H9 (cell line): ENCODE measurements around the gene MSI2. TPM values are rescaled to one million over a fixed set of nuclear protein-coding genes. Genes with fewer than 3 reads are reported as not detected.

Experiments
- DNase-seq: peaks from one replicate; pipeline ENCODE4 v3.0.0-alpha.2; 2017
- H2AFZ ChIP-seq: one replicate; pipeline ENCODE4 v1.6.1; 2013; ENCODE audit warnings: mild to moderate bottlenecking, low read length, control low read depth, moderate library complexity
- H2AK5ac ChIP-seq: 2 replicates; pipeline ENCODE4 v1.6.1; 2013; ENCODE audit warnings: low read length, control low read depth, mixed read lengths; ENCODE audit not compliant: insufficient read length
- H2BK120ac ChIP-seq: one replicate; pipeline ENCODE4 v1.6.1; 2013; ENCODE audit warnings: low read depth, mild to moderate bottlenecking, low read length, control low read depth, inconsistent platforms; ENCODE audit not compliant: poor library complexity, severe bottlenecking
- H2BK12ac ChIP-seq: 2 replicates; pipeline ENCODE4 v1.6.1; 2013; ENCODE audit warnings: low read length, control low read depth, mixed read lengths, low read depth; ENCODE audit not compliant: insufficient read length
- H2BK15ac ChIP-seq: 2 replicates; pipeline ENCODE4 v1.6.1; 2013; ENCODE audit warnings: low read depth, low read length, control low read depth
- H2BK20ac ChIP-seq: one replicate; pipeline ENCODE4 v1.6.1; 2013; ENCODE audit warnings: low read depth, mild to moderate bottlenecking, low read length, control low read depth, inconsistent platforms; ENCODE audit not compliant: poor library complexity, severe bottlenecking
- H2BK5ac ChIP-seq: 2 replicates; pipeline ENCODE4 v1.6.1; 2013; ENCODE audit warnings: low read length, control low read depth, mixed read lengths; ENCODE audit not compliant: insufficient read length
- H3K14ac ChIP-seq: 2 replicates; pipeline ENCODE4 v1.6.1; 2013; ENCODE audit warnings: low read length, control low read depth; ENCODE audit not compliant: insufficient read depth
- H3K18ac ChIP-seq: 2 replicates; pipeline ENCODE4 v1.6.1; 2013; ENCODE audit warnings: low read depth, mild to moderate bottlenecking, mixed read lengths, low read length, control low read depth; ENCODE audit not compliant: insufficient read length
- H3K23ac ChIP-seq: 2 replicates; pipeline ENCODE4 v1.6.1; 2013; ENCODE audit warnings: low read length, control low read depth, mixed read lengths, low read depth; ENCODE audit not compliant: insufficient read length
- H3K23me2 ChIP-seq: 2 replicates; pipeline ENCODE4 v1.6.1; 2013; ENCODE audit warnings: low read depth, mild to moderate bottlenecking, mixed read lengths, low read length, control low read depth; ENCODE audit not compliant: insufficient read length, poor library complexity, severe bottlenecking
- H3K27ac ChIP-seq: 2 replicates; pipeline ENCODE4 v1.5.1; 2013; ENCODE audit warnings: low read length, control low read depth, mixed read lengths, low read depth; ENCODE audit not compliant: insufficient read length
- H3K27me3 ChIP-seq: 2 replicates; pipeline ENCODE4 v1.6.1; 2013; ENCODE audit warnings: low read length, control low read depth, inconsistent platforms; ENCODE audit not compliant: insufficient read depth
- H3K4ac ChIP-seq: 2 replicates; pipeline ENCODE4 v1.6.1; 2013; ENCODE audit warnings: low read depth, mild to moderate bottlenecking, control low read depth, inconsistent platforms, low read length, moderate library complexity
- H3K4me1 ChIP-seq: 2 replicates; pipeline ENCODE4 v1.6.1; 2013; ENCODE audit warnings: low read length, control low read depth, inconsistent platforms; ENCODE audit not compliant: insufficient read depth
- H3K4me2 ChIP-seq: 2 replicates; pipeline ENCODE4 v1.6.1; 2013; ENCODE audit warnings: low read length, control low read depth, mixed read lengths; ENCODE audit not compliant: insufficient read length, insufficient read depth
- H3K56ac ChIP-seq: 2 replicates; pipeline ENCODE4 v1.6.1; 2013; ENCODE audit warnings: low read depth, mild to moderate bottlenecking, mixed read lengths, low read length, control low read depth; ENCODE audit not compliant: insufficient read length
- H3K79me1 ChIP-seq: 2 replicates; pipeline ENCODE4 v1.6.1; 2013; ENCODE audit warnings: low read depth, mild to moderate bottlenecking, moderate library complexity, low read length, control low read depth, inconsistent platforms; ENCODE audit not compliant: insufficient read depth, poor library complexity, severe bottlenecking
- H3K79me2 ChIP-seq: 2 replicates; pipeline ENCODE4 v1.6.1; 2013; ENCODE audit warnings: low read length, control low read depth, inconsistent platforms; ENCODE audit not compliant: insufficient read depth
- H3K9ac ChIP-seq: 2 replicates; pipeline ENCODE4 v1.6.1; 2013; ENCODE audit warnings: low read length, control low read depth, mixed read lengths; ENCODE audit not compliant: insufficient read length; ENCODE audit errors: extremely low read depth
- H3K9me3 ChIP-seq: one replicate; pipeline ENCODE4 v1.6.1; 2013; ENCODE audit warnings: low read depth, low read length, inconsistent platforms; ENCODE audit not compliant: control insufficient read depth
- H3T11ph ChIP-seq: one replicate; pipeline ENCODE4 v1.6.1; 2013; ENCODE audit warnings: mild to moderate bottlenecking, low read length, control low read depth, inconsistent platforms
- H4K20me1 ChIP-seq: one replicate; pipeline ENCODE4 v1.6.1; 2013; ENCODE audit not compliant: control insufficient read depth, insufficient read length, insufficient read depth
- H4K5ac ChIP-seq: 2 replicates; pipeline ENCODE4 v1.6.1; 2013; ENCODE audit warnings: low read depth, mild to moderate bottlenecking, mixed read lengths, low read length, control low read depth; ENCODE audit not compliant: insufficient read length
- H4K8ac ChIP-seq: replicated peaks from 2 replicates; pipeline ENCODE4 v1.6.1; 2013; ENCODE audit warnings: low read length, control low read depth, mixed read lengths, low read depth; ENCODE audit not compliant: insufficient read length
- H4K91ac ChIP-seq: 2 replicates; pipeline ENCODE4 v1.6.1; 2013; ENCODE audit warnings: low read depth, mild to moderate bottlenecking, moderate library complexity, mixed read lengths, low read length, control low read depth; ENCODE audit not compliant: insufficient read length
- H3K27ac Mint-ChIP-seq, 3 experiments: 2 replicates in 2 of 3; 3 replicates in 1 of 3; pipeline ENCODE4 v1.8.0; 2020 to 2021; ENCODE audit warnings: mixed read lengths in 3 of 3, mild to moderate bottlenecking in 1 of 3, moderate library complexity in 1 of 3
- H3K27me3 Mint-ChIP-seq: 2 replicates; pipeline ENCODE4 v1.8.0; 2021; ENCODE audit warnings: low read depth, mild to moderate bottlenecking, moderate library complexity, mixed read lengths
- H3K36me3 Mint-ChIP-seq, 3 experiments: 2 replicates in 2 of 3; 3 replicates in 1 of 3; pipeline ENCODE4 v1.8.0; 2020 to 2021; ENCODE audit warnings: low read depth in 3 of 3, mixed read lengths in 3 of 3; ENCODE audit not compliant: insufficient read depth in 1 of 3
- H3K4me1 Mint-ChIP-seq, 2 experiments: 2 replicates each; pipeline ENCODE4 v1.8.0; 2020; ENCODE audit warnings: mixed read lengths in 2 of 2
- H3K4me3 Mint-ChIP-seq, 2 experiments: 2 replicates in 1 of 2; 3 replicates in 1 of 2; pipeline ENCODE4 v1.8.0; 2020 to 2021; ENCODE audit warnings: mild to moderate bottlenecking in 2 of 2, mixed read lengths in 2 of 2, moderate library complexity in 1 of 2
- H3K9me3 Mint-ChIP-seq, 2 experiments: 2 replicates in 1 of 2; 3 replicates in 1 of 2; pipeline ENCODE4 v1.8.0; 2020; ENCODE audit warnings: mild to moderate bottlenecking in 2 of 2, mixed read lengths in 2 of 2, moderate library complexity in 1 of 2
- CTCF ChIP-seq: fragments of 200-600 bp; sonication (generic); conservative IDR thresholded peaks from 3 replicates; pipeline ENCODE4 v1.8.0; 2021; ENCODE audit warnings: antibody characterized with exemption, mild to moderate bottlenecking
- WGBS: extraction: QIAGEN DNeasy Blood & Tissue Kit; methylation state at CpG from one replicate; pipeline ENCODE4 v1.1.7; 2013; ENCODE audit warnings: missing lambda C conversion rate, low lambda C conversion rate, mixed read lengths; ENCODE audit not compliant: insufficient read length; ENCODE audit errors: extremely low coverage; 5-methylcytosine and 5-hydroxymethylcytosine counted together
- total RNA-seq: library from RNA; stranded (reverse); gene quantifications from 2 replicates; pipeline ENCODE4 v1.2.1, GENCODE V29; 2021

MSI2 gene
- total RNA-seq, 1 experiment from 2014 or later = 98.5 TPM

- no peak for DNase-seq
- TF ChIP-seq CTCF = no peak
Measured at GRCh38 chr17:57228911-57229310, 27.4 kb upstream of the MSI2 start.

More at GRCh38 chr17:57228911-57229310, 27.4 kb upstream of the MSI2 start:
- Histone ChIP-seq H3K79me2 (no peaks in the 10 kb centered on the region), H3K4ac (no peak overlapping the region), H3K9me3 (no peaks in the 10 kb centered on the region), H4K8ac (no peak overlapping the region), H3K23ac (no peak overlapping the region), H3K27ac (no peak overlapping the region), H3K4me2 (no peak overlapping the region), H3K56ac (no peak overlapping the region), H2BK120ac (no peak overlapping the region), H4K91ac (no peak overlapping the region), H3K79me1 (no peaks in the 10 kb centered on the region), H2BK12ac (no peak overlapping the region), H3K18ac (no peak overlapping the region), H2AFZ (no peak overlapping the region), H3K9ac (no peak overlapping the region), H3T11ph (no peak overlapping the region), H4K5ac (no peak overlapping the region), H2BK15ac (no peak overlapping the region), H3K4me1 (no peaks in the 10 kb centered on the region), H2BK20ac (no peak overlapping the region), H4K20me1 (no peaks in the 10 kb centered on the region), H2BK5ac (no peak overlapping the region), H3K14ac (no peak overlapping the region), H3K27me3 (no peaks in the 10 kb centered on the region), H3K23me2 (no peaks in the 10 kb centered on the region), H2AK5ac (no peak overlapping the region)
- Mint-ChIP-seq H3K36me3 (no peaks in the 10 kb centered on the region), H3K4me3 (no peak overlapping the region), H3K4me1 (peaks cover 3 to 8% of the 10 kb centered on the region in 2 experiments; a peak in 3 of 4 replicates), H3K9me3 (no peaks in the 10 kb centered on the region; a peak in 2 of 5 replicates), H3K27ac (no peak overlapping the region), H3K27me3 (peaks cover 4% of the 10 kb centered on the region; the same call in 1 of the 2 replicates)
- no CpG with 5 or more reads among the region's 4 CpGs for WGBS
